T-helper 1 cell (primary cell): ENCODE results near the gene TSPY4.
"Not testable (repeated sequence)": the region's sequence is repeated elsewhere in the genome, so short reads cannot be mapped to it uniquely, and the experiment has no call there.

Experiments used
- DNase-seq, 5 donors: peaks; one replicate each; pipeline ENCODE4 v3.0.0-alpha.2; 2012 to 2020
- total RNA-seq, 4 donors: gene quantifications; one replicate each; lab custom pipeline; 2026; lab: John Stamatoyannopoulos, UW

Gene TSPY4
- 0 reads per million in 4 donors for total RNA-seq

GRCh38 chrY:9337164-9337563 is at the start of gene TSPY4:
TSS of gene TSPY4 (plus strand) at chrY:9337464. CDS start at chrY:9337510, 46 bp downstream.
- not testable (repeated sequence) for DNase-seq

GRCh38 chrY:9320996-9321395 is 16.3 kb upstream of the TSPY4 start:
- DNase-seq, result no peak

GRCh38 chrY:9357497-9357896 is 20.2 kb downstream of the TSPY4 start, which contains the start of gene TSPY8:
TSS of gene TSPY8 (plus strand) at chrY:9357797. CDS start at chrY:9357843, 46 bp downstream.
- DNase-seq, result not testable (repeated sequence)
